ENCODE results near the gene TSC22D2. TPM values are rescaled to one million over a fixed set of nuclear protein-coding genes. Genes with fewer than 3 reads are reported as not detected.

The TSC22D2 gene
- total RNA-seq, 1 experiment from 2014 or later = 43.1 TPM

DNA sequence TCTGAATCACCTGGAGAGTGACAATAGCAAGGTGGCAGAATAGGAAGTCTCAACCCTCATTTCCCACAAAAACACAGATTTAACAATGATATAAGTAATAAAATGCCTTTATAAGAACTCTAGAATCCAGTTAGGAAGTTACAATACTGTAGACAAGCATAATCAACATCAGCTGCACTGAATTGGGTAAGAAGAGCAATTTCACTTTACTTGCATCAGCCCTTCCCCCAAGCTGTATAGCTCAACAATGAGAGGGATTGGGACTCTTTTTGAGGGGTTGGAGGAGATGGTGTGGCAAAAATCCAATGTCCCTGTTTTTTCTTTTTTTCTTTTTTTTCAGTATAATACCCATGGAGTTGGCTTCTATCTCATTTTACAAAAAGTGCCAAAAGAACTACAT is 75.1 kb downstream of the TSC22D2 start:
- in situ Hi-C loops (cut with HindIII; ENCODE audit: low pct_unique_long_range_greater_than_20kb, low sequenced_read_pairs) (no loop called here), intact Hi-C loops (cut with micrococcal nuclease; ENCODE audit: unreplicated experiment) (no loop called here)
- DNase-seq (ENCODE audit: low read depth, low spot score) (no peak), ATAC-seq (no peak)
- H3K4me3 ChIP-seq (ENCODE audit: low read depth in 2 of 2, low read length in 2 of 2) = no peak overlapping the region
- BruUV-seq (replicated peaks) = no TSS peak
- no peaks in the 10 kb centered on the region for H3K27me3 ChIP-seq (ENCODE audit: control insufficient read depth, insufficient read depth, low read length)
- TF ChIP-seq SIN3A (IDR thresholded peaks at IDR 0.05; ENCODE audit: borderline replicate concordance, insufficient read depth, low read depth, low read length) (no peak), TCF7L2 (IDR thresholded peaks at IDR 0.05; ENCODE audit: low read depth, low read length) (no peak), POLR2AphosphoS5 (IDR thresholded peaks at IDR 0.05; ENCODE audit: low read depth, low read length) (no peak)
- TF ChIP-seq, protein P1, sequence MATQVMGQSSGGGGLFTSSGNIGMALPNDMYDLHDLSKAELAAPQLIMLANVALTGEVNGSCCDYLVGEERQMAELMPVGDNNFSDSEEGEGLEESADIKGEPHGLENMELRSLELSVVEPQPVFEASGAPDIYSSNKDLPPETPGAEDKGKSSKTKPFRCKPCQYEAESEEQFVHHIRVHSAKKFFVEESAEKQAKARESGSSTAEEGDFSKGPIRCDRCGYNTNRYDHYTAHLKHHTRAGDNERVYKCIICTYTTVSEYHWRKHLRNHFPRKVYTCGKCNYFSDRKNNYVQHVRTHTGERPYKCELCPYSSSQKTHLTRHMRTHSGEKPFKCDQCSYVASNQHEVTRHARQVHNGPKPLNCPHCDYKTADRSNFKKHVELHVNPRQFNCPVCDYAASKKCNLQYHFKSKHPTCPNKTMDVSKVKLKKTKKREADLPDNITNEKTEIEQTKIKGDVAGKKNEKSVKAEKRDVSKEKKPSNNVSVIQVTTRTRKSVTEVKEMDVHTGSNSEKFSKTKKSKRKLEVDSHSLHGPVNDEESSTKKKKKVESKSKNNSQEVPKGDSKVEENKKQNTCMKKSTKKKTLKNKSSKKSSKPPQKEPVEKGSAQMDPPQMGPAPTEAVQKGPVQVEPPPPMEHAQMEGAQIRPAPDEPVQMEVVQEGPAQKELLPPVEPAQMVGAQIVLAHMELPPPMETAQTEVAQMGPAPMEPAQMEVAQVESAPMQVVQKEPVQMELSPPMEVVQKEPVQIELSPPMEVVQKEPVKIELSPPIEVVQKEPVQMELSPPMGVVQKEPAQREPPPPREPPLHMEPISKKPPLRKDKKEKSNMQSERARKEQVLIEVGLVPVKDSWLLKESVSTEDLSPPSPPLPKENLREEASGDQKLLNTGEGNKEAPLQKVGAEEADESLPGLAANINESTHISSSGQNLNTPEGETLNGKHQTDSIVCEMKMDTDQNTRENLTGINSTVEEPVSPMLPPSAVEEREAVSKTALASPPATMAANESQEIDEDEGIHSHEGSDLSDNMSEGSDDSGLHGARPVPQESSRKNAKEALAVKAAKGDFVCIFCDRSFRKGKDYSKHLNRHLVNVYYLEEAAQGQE (IDR thresholded peaks at IDR 0.05; ENCODE audit: insufficient read depth in 1 of 2, low read depth in 2 of 2, low read length in 1 of 2) = no peak
- TF ChIP-seq, protein P2, sequence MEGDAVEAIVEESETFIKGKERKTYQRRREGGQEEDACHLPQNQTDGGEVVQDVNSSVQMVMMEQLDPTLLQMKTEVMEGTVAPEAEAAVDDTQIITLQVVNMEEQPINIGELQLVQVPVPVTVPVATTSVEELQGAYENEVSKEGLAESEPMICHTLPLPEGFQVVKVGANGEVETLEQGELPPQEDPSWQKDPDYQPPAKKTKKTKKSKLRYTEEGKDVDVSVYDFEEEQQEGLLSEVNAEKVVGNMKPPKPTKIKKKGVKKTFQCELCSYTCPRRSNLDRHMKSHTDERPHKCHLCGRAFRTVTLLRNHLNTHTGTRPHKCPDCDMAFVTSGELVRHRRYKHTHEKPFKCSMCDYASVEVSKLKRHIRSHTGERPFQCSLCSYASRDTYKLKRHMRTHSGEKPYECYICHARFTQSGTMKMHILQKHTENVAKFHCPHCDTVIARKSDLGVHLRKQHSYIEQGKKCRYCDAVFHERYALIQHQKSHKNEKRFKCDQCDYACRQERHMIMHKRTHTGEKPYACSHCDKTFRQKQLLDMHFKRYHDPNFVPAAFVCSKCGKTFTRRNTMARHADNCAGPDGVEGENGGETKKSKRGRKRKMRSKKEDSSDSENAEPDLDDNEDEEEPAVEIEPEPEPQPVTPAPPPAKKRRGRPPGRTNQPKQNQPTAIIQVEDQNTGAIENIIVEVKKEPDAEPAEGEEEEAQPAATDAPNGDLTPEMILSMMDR (IDR thresholded peaks at IDR 0.05) = no peak
- ChIA-PET POLR2A (interaction anchor here (0.7 kb wide), 1 partner anchor 41 kb away, joined by 3 read pairs; no protein-coding TSS in a partner anchor), CTCF (no interaction called here)
- H3K27ac ChIP-seq (ENCODE audit: low read length) = no peak overlapping the region
- H3K36me3 ChIP-seq (ENCODE audit: control insufficient read depth, insufficient read depth, low read length) = no peaks in the 10 kb centered on the region
- H3K9me3 ChIP-seq (ENCODE audit: control insufficient read depth, insufficient read depth, low read depth, low read length) = peaks cover 17% of the 10 kb centered on the region
- no peaks in the 10 kb centered on the region for H3K4me1 ChIP-seq (ENCODE audit: control insufficient read depth, insufficient read depth, low read length)

DNA sequence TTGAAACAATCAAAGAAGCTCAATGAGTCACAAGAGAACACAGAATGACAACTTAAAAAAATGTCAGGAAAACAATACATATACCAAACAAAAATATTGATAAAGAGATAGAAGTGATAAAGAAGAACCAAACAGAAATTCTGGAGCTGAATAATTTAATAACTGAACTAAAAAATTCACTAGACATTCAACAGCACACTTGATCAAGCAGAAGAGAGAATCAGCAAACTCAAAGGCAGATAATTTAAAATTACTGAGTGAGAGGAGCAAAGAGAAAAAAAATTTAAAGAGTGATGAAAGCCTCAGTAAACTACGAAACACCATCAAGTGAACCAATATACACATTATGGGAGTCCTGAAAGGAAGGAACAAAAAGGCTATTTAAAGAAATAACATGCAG is 76.3 kb downstream of the TSC22D2 start:
- TF ChIP-seq POLR2AphosphoS5 (IDR thresholded peaks at IDR 0.05; ENCODE audit: low read depth, low read length) (no peak), SIN3A (IDR thresholded peaks at IDR 0.05; ENCODE audit: borderline replicate concordance, insufficient read depth, low read depth, low read length) (no peak)
- BruUV-seq (replicated peaks) = TSS peak; percentile 34
- in situ Hi-C loops (cut with HindIII; ENCODE audit: low pct_unique_long_range_greater_than_20kb, low sequenced_read_pairs) (no loop called here), intact Hi-C loops (cut with micrococcal nuclease; ENCODE audit: unreplicated experiment) (no loop called here)
- H3K27me3 ChIP-seq (ENCODE audit: control insufficient read depth, insufficient read depth, low read length) = no peaks in the 10 kb centered on the region
- DNase-seq (ENCODE audit: low read depth, low spot score) (no peak), ATAC-seq (no peak)
- H3K27ac ChIP-seq (ENCODE audit: low read length) = no peak overlapping the region
- H3K9me3 ChIP-seq (ENCODE audit: control insufficient read depth, insufficient read depth, low read depth, low read length) = peaks cover 17% of the 10 kb centered on the region
- H3K4me3 ChIP-seq (ENCODE audit: low read depth in 2 of 2, low read length in 2 of 2) = no peak overlapping the region
- H3K4me1 ChIP-seq (ENCODE audit: control insufficient read depth, insufficient read depth, low read length) = no peaks in the 10 kb centered on the region
- CTCF ChIA-PET = interaction anchor here (0.6 kb wide), 1 partner anchor 11 kb away, joined by 3 read pairs; no protein-coding TSS in a partner anchor
- POLR2A ChIA-PET = no interaction called here
- no peaks in the 10 kb centered on the region for H3K36me3 ChIP-seq (ENCODE audit: control insufficient read depth, insufficient read depth, low read length)

DNA sequence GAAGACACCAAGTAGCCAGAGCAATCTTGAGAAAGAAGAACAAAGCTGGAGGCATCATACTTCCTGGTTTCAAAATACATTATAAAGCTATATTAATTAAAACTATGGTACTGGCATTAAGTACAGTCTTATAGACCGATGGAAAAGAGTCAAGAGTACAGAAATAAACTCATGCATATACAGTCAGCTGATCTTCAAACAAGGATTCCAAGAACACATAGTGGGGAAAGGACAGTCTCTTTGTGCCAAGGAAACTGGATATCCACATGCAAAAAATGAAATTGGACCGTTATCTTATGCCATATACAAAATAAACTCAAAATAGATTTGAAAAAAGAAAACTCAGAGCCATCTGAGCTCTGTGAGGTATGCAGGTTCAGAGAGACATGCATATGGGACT is 80.8 kb downstream of the TSC22D2 start:
- Histone ChIP-seq H3K27me3 (ENCODE audit: control insufficient read depth, insufficient read depth, low read length) (no peaks in the 10 kb centered on the region), H3K27ac (ENCODE audit: low read length) (no peak overlapping the region), H3K4me3 (ENCODE audit: low read depth in 2 of 2, low read length in 2 of 2) (no peak overlapping the region), H3K4me1 (ENCODE audit: control insufficient read depth, insufficient read depth, low read length) (no peaks in the 10 kb centered on the region), H3K9me3 (ENCODE audit: control insufficient read depth, insufficient read depth, low read depth, low read length) (peaks cover 17% of the 10 kb centered on the region), H3K36me3 (ENCODE audit: control insufficient read depth, insufficient read depth, low read length) (no peaks in the 10 kb centered on the region)
- no peak for ATAC-seq
- no peak for TF ChIP-seq TCF7L2 (IDR thresholded peaks at IDR 0.05; ENCODE audit: low read depth, low read length)
- no peak for TF ChIP-seq SIN3A (IDR thresholded peaks at IDR 0.05; ENCODE audit: borderline replicate concordance, insufficient read depth, low read depth, low read length)
- TF ChIP-seq, protein P1 (IDR thresholded peaks at IDR 0.05; ENCODE audit: insufficient read depth in 1 of 2, low read depth in 2 of 2, low read length in 1 of 2) = no peak
- TF ChIP-seq POLR2AphosphoS5 (IDR thresholded peaks at IDR 0.05; ENCODE audit: low read depth, low read length) = no peak
- TF ChIP-seq, protein P2 (IDR thresholded peaks at IDR 0.05) = no peak
- in situ Hi-C loops (cut with HindIII; ENCODE audit: low pct_unique_long_range_greater_than_20kb, low sequenced_read_pairs) = no loop called here
- no TSS peak for BruUV-seq (replicated peaks)
- ChIA-PET CTCF (no interaction called here), POLR2A (interaction anchor here (1.2 kb wide), 1 partner anchor 60 kb away, joined by 4 read pairs; no protein-coding TSS in a partner anchor)
- no peak for DNase-seq (ENCODE audit: low read depth, low spot score)
- intact Hi-C loops (cut with micrococcal nuclease; ENCODE audit: unreplicated experiment) = no loop called here
